Bronchial epithelial cell (primary cell): ENCODE results near the gene MAP7D1. TPM values are rescaled to one million over a fixed set of nuclear protein-coding genes. Genes with fewer than 3 reads are reported as not detected.

ENCODE experiments used
- total RNA-seq: library from RNA; depleted of rRNA; stranded (reverse); fragments of >200 nt; gene quantifications from 2 replicates; pipeline ENCODE4 v1.2.1, GENCODE V29; 2014

MAP7D1 gene
- total RNA-seq, 1 donor from 2014 or later = 54.5 TPM

Other genes starting within 250 kb of the MAP7D1 start
- 9.5 and 9.6 TPM in 2 replicates for gene AGO3, start 225.1 kb upstream of the MAP7D1 start, total RNA-seq
- gene TEKT2, start 72.1 kb upstream of the MAP7D1 start, total RNA-seq = under 0.01 and 0.26 TPM in 2 replicates
- gene ADPRS, start 67.3 kb upstream of the MAP7D1 start, total RNA-seq = 42.4 and 50.0 TPM in 2 replicates
- 1.6 and 3.3 TPM in 2 replicates for gene COL8A2, start 30.9 kb upstream of the MAP7D1 start, total RNA-seq
- 86.8 and 105 TPM in 2 replicates for gene TRAPPC3, start 6.7 kb upstream of the MAP7D1 start, total RNA-seq
- gene THRAP3, start 68.3 kb downstream of the MAP7D1 start, total RNA-seq = 82.3 and 82.4 TPM in 2 replicates
- 2.6 and 6.9 TPM in 2 replicates for gene SH3D21, start 150.2 kb downstream of the MAP7D1 start, total RNA-seq
- gene EVA1B, start 167.5 kb downstream of the MAP7D1 start, total RNA-seq = 17.4 and 20.5 TPM in 2 replicates
- gene STK40, start 229.8 kb downstream of the MAP7D1 start, total RNA-seq = 9.0 and 12.3 TPM in 2 replicates
- 7.6 and 11.5 TPM in 2 replicates for gene LSM10, start 241.7 kb downstream of the MAP7D1 start, total RNA-seq